Endothelial cell of umbilical vein (primary cell): ENCODE data around the gene SIRPA. TPM values are rescaled to one million over a fixed set of nuclear protein-coding genes. Genes with fewer than 3 reads are reported as not detected.

Source experiments
- BruUV-seq: library from RNA; stranded (reverse); fragments of 400-500 nt; replicated peaks from 2 replicates; lab custom pipeline; 2021; lab: Mats Ljungman, UMichigan
- CTCF ChIA-PET: fragments of 300-600, 350-600 bp; sonication (Branson Sonifier 250); formaldehyde crosslinking; loops from one replicate; lab custom pipeline; 2021; ENCODE audit warnings: antibody characterized with exemption, inconsistent platforms; lab: Charles Lee
- POLR2A ChIA-PET: fragments of 300-600, 350-600 bp; sonication (Branson Sonifier 250); formaldehyde crosslinking; loops from one replicate; lab custom pipeline; 2021; ENCODE audit warnings: antibody characterized with exemption, inconsistent platforms; lab: Charles Lee
- DNase-seq: peaks from one replicate; pipeline ENCODE4 v3.0.0-alpha.2; 2011; ENCODE audit warnings: low read depth, low spot score
- FAIRE-seq: peaks from 2 replicates; lab custom pipeline; 2011; peaks lifted over from hg19 to GRCh38; lab: Jason Lieb, UNC
- H2AFZ ChIP-seq: 2 replicates; pipeline ENCODE4 v1.6.0; 2012; ENCODE audit warnings: low read depth, low read length, control low read depth, inconsistent platforms
- H3K27ac ChIP-seq: 2 replicates; pipeline ENCODE4 v1.5.1; 2011; ENCODE audit warnings: low read depth, mild to moderate bottlenecking, control low read depth, low read length, moderate library complexity; ENCODE audit not compliant: insufficient read depth
- H3K27me3 ChIP-seq, 2 experiments: 2 replicates each; pipeline versions ENCODE4 v1.6.0 to v1.6.1; 2011; ENCODE audit warnings: low read length in 2 of 2, mixed read lengths in 1 of 2; ENCODE audit not compliant: control insufficient read depth in 2 of 2, insufficient read depth in 2 of 2
- H3K36me3 ChIP-seq, 2 experiments: 2 replicates in 1 of 2; 3 replicates in 1 of 2; pipeline ENCODE4 v1.5.1; 2011; ENCODE audit warnings: low read length in 2 of 2, mild to moderate bottlenecking in 1 of 2, moderate library complexity in 1 of 2; ENCODE audit not compliant: control insufficient read depth in 2 of 2, insufficient read depth in 2 of 2; ENCODE audit errors: extremely low read depth in 1 of 2
- H3K4me1 ChIP-seq: 3 replicates; pipeline ENCODE4 v1.5.1; 2011; ENCODE audit warnings: mild to moderate bottlenecking, low read length; ENCODE audit not compliant: control insufficient read depth, insufficient read depth; ENCODE audit errors: extremely low read depth
- H3K4me2 ChIP-seq: 2 replicates; pipeline ENCODE4 v1.6.1; 2011; ENCODE audit warnings: low read length, control low read depth, mixed read lengths; ENCODE audit not compliant: insufficient read depth
- H3K4me3 ChIP-seq, 3 experiments: fragments of 200-600 bp in 1 of 3; sonication (generic), shearing (Covaris generic) in 1 of 3; replicated peaks in 1 of 3; 2 replicates each; pipeline ENCODE4 v1.5.1; 2011 to 2016; ENCODE audit warnings: control low read depth in 3 of 3, low read length in 3 of 3, mild to moderate bottlenecking in 2 of 3, inconsistent platforms in 1 of 3, low read depth in 1 of 3, moderate library complexity in 1 of 3; ENCODE audit not compliant: insufficient read depth in 1 of 3
- H3K79me2 ChIP-seq: 2 replicates; pipeline ENCODE4 v1.6.0; 2012; ENCODE audit warnings: low read length, inconsistent platforms; ENCODE audit not compliant: control insufficient read depth, insufficient read depth
- H3K9ac ChIP-seq: replicated peaks from 2 replicates; pipeline ENCODE3; 2011; ENCODE audit warnings: low read length, control low read depth; ENCODE audit not compliant: insufficient read depth; ENCODE audit errors: extremely low read depth
- H3K9me1 ChIP-seq: replicated peaks from 3 replicates; pipeline ENCODE4 v1.6.0; 2011; ENCODE audit warnings: mild to moderate bottlenecking, low read length; ENCODE audit not compliant: control insufficient read depth, insufficient read depth; ENCODE audit errors: extremely low read depth
- H3K9me3 ChIP-seq: replicated peaks from 2 replicates; pipeline ENCODE4 v1.5.1; 2012; ENCODE audit warnings: low read length, inconsistent platforms; ENCODE audit not compliant: control insufficient read depth, insufficient read depth
- H4K20me1 ChIP-seq: replicated peaks from 2 replicates; pipeline ENCODE3; 2011; ENCODE audit warnings: mild to moderate bottlenecking, low read length; ENCODE audit not compliant: control insufficient read depth, insufficient read depth; ENCODE audit errors: extremely low read depth
- EZH2 ChIP-seq: IDR thresholded peaks from 2 replicates; pipeline ENCODE4 v1.6.1; 2012; ENCODE audit warnings: borderline replicate concordance, low read depth, mild to moderate bottlenecking, moderate library complexity, low read length, inconsistent platforms; ENCODE audit not compliant: severe bottlenecking
- FOS ChIP-seq: IDR thresholded peaks from 2 replicates; pipeline ENCODE4 v1.6.1; 2011; ENCODE audit warnings: mild to moderate bottlenecking, low read length, moderate library complexity, borderline replicate concordance; ENCODE audit not compliant: insufficient read depth
- GATA2 ChIP-seq: IDR thresholded peaks from 2 replicates; pipeline ENCODE4 v1.7.0; 2011; ENCODE audit warnings: low read depth, mild to moderate bottlenecking, moderate library complexity, mixed read lengths, low read length; ENCODE audit not compliant: insufficient read length, insufficient read depth
- JUN ChIP-seq: IDR thresholded peaks from 2 replicates; pipeline ENCODE4 v1.6.1; 2011; ENCODE audit warnings: borderline replicate concordance, low read depth; ENCODE audit not compliant: insufficient read length, insufficient read depth
- MYC ChIP-seq: IDR thresholded peaks from one replicate; pipeline ENCODE4 v1.6.1; 2011; ENCODE audit warnings: mild to moderate bottlenecking, low read depth, low read length
- POLR2A ChIP-seq: IDR thresholded peaks from 2 replicates; pipeline ENCODE4 v1.6.1; 2012; ENCODE audit warnings: low read depth, mild to moderate bottlenecking, control low read depth, low read length
- POLR2AphosphoS5 ChIP-seq: IDR thresholded peaks from 2 replicates; pipeline ENCODE4 v1.6.1; 2012; ENCODE audit warnings: low read depth, mild to moderate bottlenecking, control low read depth, low read length, moderate library complexity; ENCODE audit not compliant: insufficient read depth
- dilution Hi-C: fragments of 300-500 bp; cut with MboI; formaldehyde crosslinking; loops from one replicate; pipeline ENCODE4 v1.15.0; 2019; ENCODE audit warnings: low sequenced_read_pairs; ENCODE audit not compliant: extremely low pct_ligation_motif_present
- intact Hi-C: fragments of 100-400 bp; cut with micrococcal nuclease; formaldehyde crosslinking; loops from one replicate; pipeline ENCODE4 v1.10.0; 2022
- polyA plus RNA-seq, 4 experiments: library from polyadenylated mRNA; depleted of rRNA in 3 of 4; stranded (reverse) in 3 of 4; unstranded in 1 of 4; fragments of >200 nt; gene quantifications; 2 replicates each; pipeline versions ENCODE4 v1.2.1 to v1.2.3, GENCODE V29; 2011 to 2012; ENCODE audit warnings: missing spikeins in 1 of 4
- total RNA-seq: library from RNA; stranded (reverse); gene quantifications from 2 replicates; pipeline ENCODE4 v1.2.3, GENCODE V29; 2021
- TF ChIP-seq, protein P1 (sequence below): IDR thresholded peaks from 2 replicates; pipeline ENCODE4 v1.6.1; 2011; ENCODE audit not compliant: insufficient read depth, insufficient read length
- TF ChIP-seq, protein P2 (sequence below), 2 donors: IDR thresholded peaks; 1 replicate in 1 of 2; 2 replicates in 1 of 2; pipeline ENCODE4 v1.5.1; 2011; ENCODE audit warnings: low read length in 2 of 2, mild to moderate bottlenecking in 2 of 2, moderate library complexity in 2 of 2, control low read depth in 1 of 2, inconsistent platforms in 1 of 2, low read depth in 1 of 2; ENCODE audit not compliant: insufficient read depth in 1 of 2; ENCODE audit errors: extremely low read depth in 1 of 2

The SIRPA gene
- total and polyA plus RNA-seq, 2 donors (not counting 3 experiments of a cell fraction or from before 2014, with no cell fraction given), result 29.9 to 59.2 TPM

DNA sequence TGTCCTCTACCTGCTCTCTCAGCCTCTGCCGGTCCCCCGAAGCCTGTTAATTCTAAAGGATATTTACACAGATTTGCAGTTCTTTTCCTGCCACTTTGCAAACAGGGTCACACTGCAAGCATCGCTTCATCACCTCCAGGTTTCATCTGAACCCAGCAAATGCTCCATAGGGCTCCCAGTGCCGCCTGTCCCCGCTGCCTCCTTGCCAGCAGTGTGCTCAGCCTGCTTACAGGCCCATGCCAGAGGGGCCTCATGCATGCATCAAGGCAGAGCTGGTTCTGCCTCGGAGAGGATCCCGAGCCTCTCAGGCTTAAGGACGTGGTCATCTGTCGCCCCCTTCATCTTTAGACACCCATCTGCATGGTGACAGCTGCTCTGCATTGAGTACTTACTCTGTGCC lies 10.5 kb downstream of the SIRPA start:
- Histone ChIP-seq H3K9me1 (no peaks in the 10 kb centered on the region), H3K36me3 (peaks cover 2 to 3% of the 10 kb centered on the region in 2 experiments), H3K9ac (no peak overlapping the region), H4K20me1 (no peaks in the 10 kb centered on the region), H3K4me1 (no peaks in the 10 kb centered on the region), H3K4me3 (no peak overlapping the region), H3K9me3 (no peaks in the 10 kb centered on the region), H3K79me2 (no peaks in the 10 kb centered on the region), H3K27ac (no peak overlapping the region), H2AFZ (no peak overlapping the region), H3K4me2 (no peak overlapping the region), H3K27me3 (no peaks in the 10 kb centered on the region)
- intact Hi-C loops (no loop called here), dilution Hi-C loops (no loop called here)
- FAIRE-seq (no peak), DNase-seq (no peak)
- no TSS peak for BruUV-seq
- ChIA-PET POLR2A (no interaction called here), CTCF (interaction anchor here (1.8 kb wide), 1 partner anchor 104 kb away, joined by 5 read pairs; no protein-coding TSS in a partner anchor)
- TF ChIP-seq JUN (no peak), EZH2 (no peak), MYC (no peak), GATA2 (no peak), POLR2AphosphoS5 (no peak), POLR2A (no peak), FOS (no peak)
- TF ChIP-seq, protein P1, sequence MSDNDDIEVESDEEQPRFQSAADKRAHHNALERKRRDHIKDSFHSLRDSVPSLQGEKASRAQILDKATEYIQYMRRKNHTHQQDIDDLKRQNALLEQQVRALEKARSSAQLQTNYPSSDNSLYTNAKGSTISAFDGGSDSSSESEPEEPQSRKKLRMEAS, result no peak
- TF ChIP-seq, protein P2, sequence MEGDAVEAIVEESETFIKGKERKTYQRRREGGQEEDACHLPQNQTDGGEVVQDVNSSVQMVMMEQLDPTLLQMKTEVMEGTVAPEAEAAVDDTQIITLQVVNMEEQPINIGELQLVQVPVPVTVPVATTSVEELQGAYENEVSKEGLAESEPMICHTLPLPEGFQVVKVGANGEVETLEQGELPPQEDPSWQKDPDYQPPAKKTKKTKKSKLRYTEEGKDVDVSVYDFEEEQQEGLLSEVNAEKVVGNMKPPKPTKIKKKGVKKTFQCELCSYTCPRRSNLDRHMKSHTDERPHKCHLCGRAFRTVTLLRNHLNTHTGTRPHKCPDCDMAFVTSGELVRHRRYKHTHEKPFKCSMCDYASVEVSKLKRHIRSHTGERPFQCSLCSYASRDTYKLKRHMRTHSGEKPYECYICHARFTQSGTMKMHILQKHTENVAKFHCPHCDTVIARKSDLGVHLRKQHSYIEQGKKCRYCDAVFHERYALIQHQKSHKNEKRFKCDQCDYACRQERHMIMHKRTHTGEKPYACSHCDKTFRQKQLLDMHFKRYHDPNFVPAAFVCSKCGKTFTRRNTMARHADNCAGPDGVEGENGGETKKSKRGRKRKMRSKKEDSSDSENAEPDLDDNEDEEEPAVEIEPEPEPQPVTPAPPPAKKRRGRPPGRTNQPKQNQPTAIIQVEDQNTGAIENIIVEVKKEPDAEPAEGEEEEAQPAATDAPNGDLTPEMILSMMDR (IDR thresholded peaks at IDR 0.05; ENCODE audit: extremely low read depth in 1 of 2, insufficient read depth in 1 of 2, low read depth in 1 of 2, low read length in 2 of 2), result no peak
